Mesendoderm (in vitro differentiated cells): ENCODE results near the gene ALG11.

ENCODE experiments used
- DNase-seq: peaks from one replicate; pipeline ENCODE4 v3.0.0; 2013
- H2AK5ac ChIP-seq: 2 replicates; pipeline ENCODE4 v1.6.1; 2013; ENCODE audit warnings: low read length, inconsistent platforms
- H2BK120ac ChIP-seq: 2 replicates; pipeline ENCODE4 v1.6.1; 2013; ENCODE audit warnings: low read depth, mild to moderate bottlenecking, low read length, moderate library complexity, mixed read lengths
- H2BK15ac ChIP-seq: replicated peaks from 2 replicates; pipeline ENCODE4 v1.6.1; 2013; ENCODE audit warnings: low read depth, mild to moderate bottlenecking, moderate library complexity
- H2BK5ac ChIP-seq: 2 replicates; pipeline ENCODE4 v1.6.1; 2013; ENCODE audit warnings: low read length, inconsistent platforms
- H3K18ac ChIP-seq: 2 replicates; pipeline ENCODE4 v1.6.1; 2013; ENCODE audit warnings: mild to moderate bottlenecking, low read length, mixed read lengths
- H3K23ac ChIP-seq: one replicate; pipeline ENCODE4 v1.6.1; 2013; ENCODE audit warnings: low read length
- H3K27ac ChIP-seq: 2 replicates; pipeline ENCODE4 v1.5.1; 2013; ENCODE audit warnings: low read depth, mild to moderate bottlenecking, inconsistent platforms, low read length, moderate library complexity
- H3K27me3 ChIP-seq: 2 replicates; pipeline ENCODE4 v1.6.1; 2013; ENCODE audit warnings: low read length, control low read depth, mild to moderate bottlenecking, inconsistent platforms; ENCODE audit not compliant: insufficient read depth, poor library complexity
- H3K36me3 ChIP-seq: 2 replicates; pipeline ENCODE4 v1.6.1; 2013; ENCODE audit warnings: low read length, inconsistent platforms; ENCODE audit not compliant: control insufficient read depth, insufficient read depth
- H3K4ac ChIP-seq: one replicate; pipeline ENCODE4 v1.6.1; 2013; ENCODE audit warnings: low read depth, mild to moderate bottlenecking, low read length, moderate library complexity
- H3K4me1 ChIP-seq: 2 replicates; pipeline ENCODE4 v1.6.1; 2013; ENCODE audit warnings: low read depth, low read length, inconsistent platforms; ENCODE audit not compliant: control insufficient read depth
- H3K4me2 ChIP-seq: 2 replicates; pipeline ENCODE4 v1.6.1; 2013; ENCODE audit warnings: low read length
- H3K4me3 ChIP-seq: 2 replicates; pipeline ENCODE4 v1.5.1; 2013; ENCODE audit warnings: mild to moderate bottlenecking, low read length
- H3K56ac ChIP-seq: one replicate; pipeline ENCODE4 v1.6.1; 2013; ENCODE audit warnings: low read length
- H3K79me1 ChIP-seq: 2 replicates; pipeline ENCODE4 v1.6.1; 2013; ENCODE audit warnings: low read length, inconsistent platforms
- H3K79me2 ChIP-seq: 2 replicates; pipeline ENCODE4 v1.6.1; 2013; ENCODE audit warnings: mild to moderate bottlenecking, low read length; ENCODE audit not compliant: control insufficient read depth, insufficient read depth
- H3K9ac ChIP-seq: 2 replicates; pipeline ENCODE4 v1.6.1; 2013; ENCODE audit warnings: low read length, inconsistent platforms
- H4K5ac ChIP-seq: one replicate; pipeline ENCODE4 v1.6.1; 2013; ENCODE audit warnings: low read length
- H4K8ac ChIP-seq: one replicate; pipeline ENCODE4 v1.6.1; 2013; ENCODE audit warnings: low read depth, mild to moderate bottlenecking, control low read depth, low read length, moderate library complexity
- WGBS: extraction: QIAGEN DNeasy Blood & Tissue Kit; methylation state at CpG from one replicate; pipeline ENCODE4 v1.1.7; 2013; ENCODE audit warnings: low lambda C conversion rate, missing lambda C conversion rate; ENCODE audit not compliant: insufficient coverage; ENCODE audit errors: extremely low coverage; 5-methylcytosine and 5-hydroxymethylcytosine counted together

ALG11 gene

GRCh38 chr13:52061587-52061986 is 49.4 kb downstream of the ALG11 start:
- no peak overlapping the region for H3K4me2 ChIP-seq
- H3K79me2 ChIP-seq = no peaks in the 10 kb centered on the region
- H3K23ac ChIP-seq = no peak overlapping the region
- no peak overlapping the region for H4K5ac ChIP-seq
- no peak overlapping the region for H3K9ac ChIP-seq
- no peak overlapping the region for H3K56ac ChIP-seq
- no peak overlapping the region for H3K4ac ChIP-seq
- no peak overlapping the region for H2BK5ac ChIP-seq
- no peaks in the 10 kb centered on the region for H3K27me3 ChIP-seq
- no peak overlapping the region for H3K27ac ChIP-seq
- no peak for DNase-seq
- no peak overlapping the region for H2BK120ac ChIP-seq
- H4K8ac ChIP-seq = no peak overlapping the region
- no CpG with 5 or more reads among the region's 3 CpGs for WGBS
- H2BK15ac ChIP-seq = no peak overlapping the region
- no peak overlapping the region for H3K4me3 ChIP-seq
- H3K4me1 ChIP-seq = no peaks in the 10 kb centered on the region
- H3K18ac ChIP-seq = no peak overlapping the region
- H3K79me1 ChIP-seq = no peaks in the 10 kb centered on the region
- no peaks in the 10 kb centered on the region for H3K36me3 ChIP-seq
- H2AK5ac ChIP-seq = no peak overlapping the region

DNA sequence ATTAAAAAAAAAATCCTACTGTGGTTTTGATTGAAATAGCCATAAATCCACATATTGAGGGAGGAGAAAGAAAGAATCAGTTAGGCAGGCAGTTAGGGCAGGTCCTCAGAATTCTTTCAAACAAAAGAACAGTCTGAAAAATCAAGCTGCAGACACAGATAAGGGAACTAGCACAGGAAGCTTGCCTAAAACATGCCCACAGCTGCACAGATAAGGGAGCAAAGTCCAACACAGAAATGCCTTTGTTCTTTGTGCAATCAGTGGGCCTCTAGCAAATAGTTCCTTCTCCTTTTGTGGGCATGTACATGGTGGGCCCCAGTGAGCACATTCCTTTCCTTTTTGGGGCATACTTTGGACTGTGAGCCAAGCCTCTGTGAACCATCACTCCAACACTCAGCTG is 55.0 kb downstream of the ALG11 start:
- Histone ChIP-seq H3K79me1 (no peaks in the 10 kb centered on the region), H2BK15ac (no peak overlapping the region), H2BK5ac (no peak overlapping the region), H3K18ac (no peak overlapping the region), H3K56ac (no peak overlapping the region), H3K79me2 (no peaks in the 10 kb centered on the region), H3K9ac (no peak overlapping the region), H3K27me3 (no peaks in the 10 kb centered on the region), H4K5ac (no peak overlapping the region), H3K4me1 (no peaks in the 10 kb centered on the region), H3K27ac (no peak overlapping the region), H3K4me2 (no peak overlapping the region), H3K4ac (no peak overlapping the region), H2BK120ac (no peak overlapping the region), H3K36me3 (no peaks in the 10 kb centered on the region), H4K8ac (no peak overlapping the region), H3K4me3 (no peak overlapping the region), H3K23ac (no peak overlapping the region), H2AK5ac (no peak overlapping the region)
- DNase-seq = peak; percentile 42

DNA sequence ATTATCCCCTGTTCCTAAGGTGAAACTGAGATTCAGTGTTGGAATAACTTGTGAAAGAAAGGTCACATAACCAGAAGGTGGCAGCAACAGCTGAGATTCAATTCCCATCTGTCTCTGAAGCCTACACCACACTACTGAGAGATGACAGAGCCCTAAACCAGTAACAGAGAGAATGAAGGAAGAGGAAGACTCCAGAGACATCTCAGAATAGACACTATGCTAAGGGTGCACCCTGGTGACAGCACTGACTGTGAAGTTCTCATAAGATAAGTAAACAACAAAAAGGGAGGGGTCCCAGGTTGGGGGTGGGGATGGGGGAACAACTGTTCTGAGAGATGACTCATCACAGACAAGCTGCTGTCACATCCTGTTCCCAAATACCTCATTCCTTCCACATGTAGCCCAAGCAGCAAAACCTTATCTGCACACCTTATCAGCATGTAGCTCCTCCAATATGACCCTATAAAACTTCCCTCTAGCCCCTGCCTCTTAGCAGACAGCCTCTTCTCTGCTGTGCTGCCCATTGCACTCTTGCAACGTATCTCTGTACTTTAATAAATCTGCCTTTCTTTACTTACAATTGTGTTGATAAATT is 58.8 kb downstream of the ALG11 start:
- peak; percentile 55 for DNase-seq
- H3K79me1 ChIP-seq = no peaks in the 10 kb centered on the region
- H3K4me3 ChIP-seq = no peak overlapping the region
- no peaks in the 10 kb centered on the region for H3K4me1 ChIP-seq
- H3K27me3 ChIP-seq = no peaks in the 10 kb centered on the region
- no peak overlapping the region for H3K23ac ChIP-seq
- no peak overlapping the region for H3K56ac ChIP-seq
- H2BK15ac ChIP-seq = no peak overlapping the region
- no peak overlapping the region for H3K9ac ChIP-seq
- H3K18ac ChIP-seq = no peak overlapping the region
- H2AK5ac ChIP-seq = no peak overlapping the region
- no peak overlapping the region for H4K8ac ChIP-seq
- H3K27ac ChIP-seq = no peak overlapping the region
- H3K4me2 ChIP-seq = no peak overlapping the region
- H2BK120ac ChIP-seq = no peak overlapping the region
- H3K4ac ChIP-seq = no peak overlapping the region
- WGBS = no CpG with 5 or more reads among the region's 1 CpG
- no peaks in the 10 kb centered on the region for H3K36me3 ChIP-seq
- no peaks in the 10 kb centered on the region for H3K79me2 ChIP-seq
- no peak overlapping the region for H4K5ac ChIP-seq
- H2BK5ac ChIP-seq = no peak overlapping the region
